T47D (cell line): ENCODE results near the gene CHEK2.
"Not testable (repeated sequence)": the region's sequence is repeated elsewhere in the genome, so short reads cannot be mapped to it uniquely, and the experiment has no call there.

Source experiments
- DNase-seq, 2 experiments: peaks; one replicate each; pipeline versions ENCODE4 v3.0.0 to v3.0.0-alpha.2; 2011 to 2012; ENCODE audit warnings: low read depth in 1 of 2, low spot score in 1 of 2
- JUND ChIP-seq: IDR thresholded peaks from 2 replicates; pipeline ENCODE4 v1.6.1; 2012; ENCODE audit warnings: low read depth
- in situ Hi-C: cut with HindIII; loops from 2 replicates; pipeline ENCODE4 v1.10.0; 2016; ENCODE audit warnings: low sequenced_read_pairs, low pct_unique_long_range_greater_than_20kb

Gene CHEK2

DNA sequence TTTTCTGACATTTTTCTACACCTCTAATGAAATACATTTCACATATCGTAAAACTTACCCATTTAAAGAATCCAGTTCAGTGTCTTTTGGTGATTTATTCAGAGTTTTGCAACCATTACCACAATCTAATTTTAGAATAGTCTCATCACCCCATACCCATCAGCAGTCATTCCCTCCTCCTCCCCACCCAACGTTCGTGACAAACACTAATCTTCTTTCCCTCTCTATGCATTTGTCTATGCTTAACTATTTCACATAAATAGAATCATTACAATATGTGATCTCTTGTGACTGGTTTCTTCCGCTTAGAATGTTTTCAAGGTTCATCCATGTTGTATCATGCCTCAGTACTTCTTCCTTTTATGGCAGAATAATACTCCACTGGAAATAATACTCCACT, 71.5 kb downstream of the CHEK2 start:
- in situ Hi-C loops: no loop called here
- no peak for DNase-seq
- no peak for TF ChIP-seq JUND

DNA sequence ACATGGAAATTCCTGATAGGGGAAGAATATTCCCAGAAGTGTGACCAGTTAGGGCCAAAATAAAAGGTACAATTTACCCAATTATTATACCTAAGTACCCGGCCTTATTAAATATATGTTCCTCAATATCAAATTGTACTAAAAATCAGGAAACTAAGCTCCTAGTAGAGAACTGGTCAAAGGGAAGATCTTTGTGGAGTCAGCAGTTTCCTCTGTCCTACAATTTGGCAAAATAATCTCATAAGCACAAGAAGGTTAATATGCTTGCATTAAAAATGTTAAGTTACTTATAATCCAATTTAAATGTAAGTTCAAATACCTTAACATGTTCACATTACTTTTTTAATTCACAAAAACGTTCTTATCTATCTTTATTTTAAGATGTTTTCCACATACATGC, 72.2 kb downstream of the CHEK2 start:
- no peak for TF ChIP-seq JUND
- in situ Hi-C loops: no loop called here
- no peak for DNase-seq

DNA sequence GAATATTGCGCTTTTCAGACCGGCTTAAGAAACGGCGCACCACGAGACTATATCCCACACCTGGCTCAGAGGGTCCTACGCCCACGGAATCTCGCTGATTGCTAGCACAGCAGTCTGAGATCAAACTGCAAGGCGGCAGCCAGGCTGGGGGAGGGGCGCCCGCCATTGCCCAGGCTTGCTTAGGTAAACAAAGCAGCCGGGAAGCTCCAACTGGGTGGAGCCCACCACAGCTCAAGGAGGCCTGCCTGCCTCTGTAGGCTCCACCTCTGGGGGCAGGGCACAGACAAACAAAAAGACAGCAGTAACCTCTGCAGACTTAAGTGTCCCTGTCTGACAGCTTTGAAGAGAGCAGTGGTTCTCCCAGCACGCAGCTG, 78.1 kb downstream of the CHEK2 start:
- in situ Hi-C loops: not testable (repeated sequence)

DNA sequence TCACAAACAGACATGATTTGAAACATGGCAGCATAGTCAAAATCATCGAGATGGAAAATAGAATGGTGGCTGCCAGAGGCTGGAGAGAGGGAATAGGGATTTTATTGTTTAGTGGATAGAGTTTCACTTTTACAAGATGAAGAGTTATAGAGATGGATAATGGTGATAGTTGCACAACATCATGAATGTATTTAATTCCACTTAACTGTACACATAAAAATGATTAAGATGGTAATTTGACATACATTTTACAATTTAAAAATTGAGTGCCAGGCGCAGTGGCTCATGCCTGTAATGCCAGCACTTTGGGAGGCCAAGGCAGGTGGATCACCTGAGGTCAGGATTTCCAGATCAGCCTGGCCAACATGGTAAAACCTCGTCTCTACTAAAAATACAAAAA, 83.2 kb downstream of the CHEK2 start:
- no peak for TF ChIP-seq JUND
- no peak for DNase-seq
- in situ Hi-C loops: no loop called here

More for the DNA sequence above, 78.1 kb downstream of the CHEK2 start:
- not testable (repeated sequence) for DNase-seq

DNA sequence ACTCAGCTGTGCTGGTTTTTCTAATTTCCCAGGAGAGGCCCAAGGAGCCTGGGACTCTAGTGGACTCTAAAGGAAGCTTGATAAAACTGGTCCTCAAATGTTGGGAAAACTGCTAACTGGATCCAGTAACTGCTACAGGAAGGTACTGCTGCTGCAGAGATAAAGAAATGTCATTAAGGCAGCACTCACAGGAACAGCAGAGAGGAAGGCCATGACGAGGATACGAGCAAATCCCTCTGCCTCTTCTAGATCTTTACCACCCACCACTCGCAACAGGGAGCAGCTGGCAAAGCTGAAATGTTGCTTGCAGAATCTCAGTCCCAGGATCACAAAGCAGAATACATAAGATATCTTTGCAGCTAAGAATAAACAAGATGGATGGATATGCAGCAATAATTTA, 85.4 kb downstream of the CHEK2 start:
- in situ Hi-C loops: no loop called here
- DNase-seq: no peak
- TF ChIP-seq JUND: no peak

DNA sequence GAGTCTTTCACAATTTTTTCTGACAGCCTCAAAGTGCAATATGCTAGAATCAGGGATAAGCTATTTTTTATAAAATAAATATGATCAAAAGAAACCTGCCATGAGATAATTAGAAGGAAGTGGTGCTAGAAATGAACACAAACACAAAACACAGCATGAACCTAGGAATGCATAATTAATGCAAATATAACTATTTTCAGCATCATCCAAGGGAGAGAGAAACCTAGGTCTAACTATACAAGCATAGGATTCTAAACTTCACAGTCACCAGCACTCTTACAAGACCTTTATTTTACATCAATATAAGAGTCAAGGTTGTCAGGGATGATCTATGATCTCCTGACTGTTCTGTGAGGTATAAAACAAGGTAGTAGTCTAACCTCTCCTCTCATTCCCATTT, 91.2 kb downstream of the CHEK2 start:
- in situ Hi-C loops: no loop called here
- no peak for TF ChIP-seq JUND
- DNase-seq: no peak

DNA sequence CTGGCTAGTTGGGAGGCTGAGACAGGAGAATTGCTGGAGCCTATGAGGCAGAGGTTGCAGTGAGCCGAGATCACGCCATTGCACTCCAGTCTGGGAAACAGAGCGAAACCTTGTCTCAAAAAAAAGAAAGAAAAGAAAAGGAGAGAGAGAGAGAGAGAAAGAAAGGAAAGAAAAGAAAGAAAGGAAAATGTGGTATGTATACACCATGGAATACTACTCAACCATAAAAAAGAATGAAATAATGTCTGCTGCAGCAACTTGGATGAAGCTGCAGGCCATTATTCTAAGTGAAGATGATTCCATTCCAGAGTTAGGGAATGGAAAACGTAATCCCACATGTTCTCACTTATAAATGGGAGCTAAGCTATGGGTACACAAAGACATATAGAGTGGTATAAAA, 92.8 kb downstream of the CHEK2 start:
- DNase-seq: no peak
- no peak for TF ChIP-seq JUND
- in situ Hi-C loops: no loop called here

DNA sequence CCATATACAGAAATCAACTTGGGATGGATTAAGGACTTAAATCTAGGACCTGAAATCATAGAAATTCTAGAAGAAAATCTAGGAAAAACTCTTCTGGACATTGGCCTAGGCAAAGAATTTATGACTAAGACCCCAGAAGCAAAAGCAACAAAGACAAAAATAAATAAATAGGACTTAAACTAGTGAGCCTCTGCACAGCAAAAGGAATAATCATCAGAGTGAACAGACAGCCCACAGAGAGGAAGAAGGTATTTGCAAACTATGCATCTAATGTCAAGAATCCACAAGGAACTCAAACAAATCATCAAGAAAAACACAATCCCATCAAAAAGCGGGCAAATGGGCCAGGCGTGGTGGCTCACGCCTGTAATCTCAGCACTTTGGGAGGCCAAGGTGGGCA, 94.4 kb downstream of the CHEK2 start:
- TF ChIP-seq JUND: no peak
- in situ Hi-C loops: no loop called here
- no peak for DNase-seq

DNA sequence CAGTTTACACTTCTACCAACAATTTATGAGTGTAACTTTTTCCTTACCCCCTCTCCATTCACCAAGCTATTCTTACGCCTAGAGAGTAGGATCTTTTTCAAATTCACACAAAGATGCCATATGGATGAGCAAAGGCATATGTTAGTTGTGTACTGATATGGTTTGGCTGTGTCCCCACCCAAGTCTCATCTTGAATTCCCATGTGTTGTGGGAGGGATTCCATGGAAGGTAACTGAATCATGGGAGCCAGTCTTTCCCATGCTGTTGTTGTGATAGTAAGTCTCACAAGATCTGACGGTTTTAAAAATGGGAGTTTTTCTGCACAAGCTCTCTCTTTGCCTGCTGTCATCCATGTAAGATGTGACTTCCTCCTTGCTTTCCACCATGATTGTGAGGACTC, 102.3 kb downstream of the CHEK2 start:
- DNase-seq: no peak
- TF ChIP-seq JUND: no peak
- in situ Hi-C loops: no loop called here
